ENCODE measurements around the gene DNM1. TPM values are rescaled to one million over a fixed set of nuclear protein-coding genes. Genes with fewer than 3 reads are reported as not detected.
A peak's percentile ranks its signal among the peaks of the same experiment; 100 is the strongest.
"Not testable (repeated sequence)": the region's sequence is repeated elsewhere in the genome, so short reads cannot be mapped to it uniquely, and the experiment has no call there.

DNM1 gene
- total and polyA plus RNA-seq, 2 experiments from 2014 or later: 14.4 to 37.2 TPM

DNA sequence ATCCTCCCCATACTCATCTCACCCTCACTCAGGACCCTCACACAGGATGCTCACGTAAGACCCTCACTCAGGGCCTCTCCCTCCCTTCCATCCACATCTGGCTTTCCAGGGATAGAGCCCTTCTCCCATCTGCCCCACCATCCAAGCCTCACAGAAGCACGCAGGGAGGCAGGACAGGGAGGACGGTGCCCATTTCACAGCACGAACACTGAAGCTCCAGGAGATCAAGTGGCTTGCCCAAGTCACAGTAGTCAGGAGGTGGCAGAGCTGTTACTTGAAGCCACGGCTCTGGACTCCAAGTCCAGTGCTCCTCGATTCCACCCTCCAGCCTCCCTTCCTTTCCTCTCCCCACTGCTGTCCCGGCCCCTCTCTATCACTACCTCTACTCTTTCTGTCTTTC is 21.7 kb downstream of the DNM1 start:
- H3K4me3 ChIP-seq: no peak overlapping the region
- no peaks in the 10 kb centered on the region for H3K4me1 ChIP-seq (ENCODE audit: insufficient read depth)
- H3K9me3 ChIP-seq (ENCODE audit: low read depth): no peaks in the 10 kb centered on the region
- H2AFZ ChIP-seq: no peak overlapping the region
- TF ChIP-seq EZH2phosphoT487 (IDR thresholded peaks at IDR 0.05; ENCODE audit: low read depth, severe bottlenecking, unreplicated experiment) (no peak), EZH2 (IDR thresholded peaks at IDR 0.05; ENCODE audit: borderline replicate concordance) (no peak)
- TF ChIP-seq, protein P1, sequence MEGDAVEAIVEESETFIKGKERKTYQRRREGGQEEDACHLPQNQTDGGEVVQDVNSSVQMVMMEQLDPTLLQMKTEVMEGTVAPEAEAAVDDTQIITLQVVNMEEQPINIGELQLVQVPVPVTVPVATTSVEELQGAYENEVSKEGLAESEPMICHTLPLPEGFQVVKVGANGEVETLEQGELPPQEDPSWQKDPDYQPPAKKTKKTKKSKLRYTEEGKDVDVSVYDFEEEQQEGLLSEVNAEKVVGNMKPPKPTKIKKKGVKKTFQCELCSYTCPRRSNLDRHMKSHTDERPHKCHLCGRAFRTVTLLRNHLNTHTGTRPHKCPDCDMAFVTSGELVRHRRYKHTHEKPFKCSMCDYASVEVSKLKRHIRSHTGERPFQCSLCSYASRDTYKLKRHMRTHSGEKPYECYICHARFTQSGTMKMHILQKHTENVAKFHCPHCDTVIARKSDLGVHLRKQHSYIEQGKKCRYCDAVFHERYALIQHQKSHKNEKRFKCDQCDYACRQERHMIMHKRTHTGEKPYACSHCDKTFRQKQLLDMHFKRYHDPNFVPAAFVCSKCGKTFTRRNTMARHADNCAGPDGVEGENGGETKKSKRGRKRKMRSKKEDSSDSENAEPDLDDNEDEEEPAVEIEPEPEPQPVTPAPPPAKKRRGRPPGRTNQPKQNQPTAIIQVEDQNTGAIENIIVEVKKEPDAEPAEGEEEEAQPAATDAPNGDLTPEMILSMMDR (IDR thresholded peaks at IDR 0.05; ENCODE audit: poor library complexity): no peak
- no peaks in the 10 kb centered on the region for H3K27me3 ChIP-seq
- WGBS (ENCODE audit: low lambda C conversion rate, missing lambda C conversion rate): 97% methylated on average over 7 of the region's 7 CpGs
- H3K36me3 ChIP-seq (replicated peaks; ENCODE audit: insufficient read depth, low read depth): no peaks in the 10 kb centered on the region
- peak; percentile 1 for DNase-seq (ENCODE audit: low spot score)
- no peaks in the 10 kb centered on the region for H3K9me2 ChIP-seq (replicated peaks; ENCODE audit: insufficient read depth)
- no peak overlapping the region for H3K4me2 ChIP-seq
- no peaks in the 10 kb centered on the region for H3K79me2 ChIP-seq
- H3K27ac ChIP-seq: no peak overlapping the region
- no peaks in the 10 kb centered on the region for H4K20me1 ChIP-seq (ENCODE audit: insufficient read depth, poor library complexity, severe bottlenecking)

DNA sequence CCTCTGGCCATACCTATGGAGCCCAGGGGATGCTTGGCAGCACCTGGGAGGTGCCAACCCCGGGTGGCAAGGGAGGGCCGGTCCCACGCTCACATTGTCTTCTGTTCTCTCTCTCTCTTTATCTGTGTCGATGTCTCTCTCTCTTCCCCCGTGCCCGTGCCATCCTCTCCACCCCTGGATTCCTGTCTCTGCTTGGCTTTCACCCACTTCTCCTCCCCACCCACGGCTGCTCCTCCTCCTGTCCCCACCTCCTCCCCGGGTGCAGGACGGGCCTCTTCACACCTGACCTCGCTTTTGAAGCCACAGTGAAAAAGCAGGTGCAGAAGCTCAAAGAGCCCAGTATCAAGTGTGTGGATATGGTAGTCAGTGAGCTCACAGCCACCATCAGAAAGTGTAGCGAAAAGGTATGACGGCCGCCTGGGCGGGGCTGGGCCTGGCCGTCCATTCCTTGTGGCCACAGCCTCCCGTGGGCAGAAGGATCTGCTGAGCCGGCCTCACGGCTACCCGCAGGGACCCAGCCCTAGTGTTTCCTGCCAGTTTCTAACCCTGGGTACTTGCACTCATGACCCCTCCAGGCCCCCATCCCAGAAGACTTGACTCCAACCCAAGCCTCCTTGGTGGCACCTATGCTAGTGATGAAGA is 22.7 kb downstream of the DNM1 start:
- H4K20me1 ChIP-seq (ENCODE audit: insufficient read depth, poor library complexity, severe bottlenecking): no peaks in the 10 kb centered on the region
- H3K27me3 ChIP-seq: no peaks in the 10 kb centered on the region
- WGBS (ENCODE audit: low lambda C conversion rate, missing lambda C conversion rate): 93% methylated on average over 19 of the region's 19 CpGs
- H3K27ac ChIP-seq: no peak overlapping the region
- peak; percentile 2 for DNase-seq (ENCODE audit: low spot score)
- TF ChIP-seq EZH2 (IDR thresholded peaks at IDR 0.05; ENCODE audit: borderline replicate concordance) (no peak), EZH2phosphoT487 (IDR thresholded peaks at IDR 0.05; ENCODE audit: low read depth, severe bottlenecking, unreplicated experiment) (no peak)
- TF ChIP-seq, protein P1 (IDR thresholded peaks at IDR 0.05; ENCODE audit: poor library complexity): no peak
- no peak overlapping the region for H2AFZ ChIP-seq
- H3K9me2 ChIP-seq (replicated peaks; ENCODE audit: insufficient read depth): no peaks in the 10 kb centered on the region
- H3K36me3 ChIP-seq (replicated peaks; ENCODE audit: insufficient read depth, low read depth): no peaks in the 10 kb centered on the region
- H3K4me1 ChIP-seq (ENCODE audit: insufficient read depth): no peaks in the 10 kb centered on the region
- H3K9me3 ChIP-seq (ENCODE audit: low read depth): no peaks in the 10 kb centered on the region
- H3K79me2 ChIP-seq: no peaks in the 10 kb centered on the region
- H3K4me2 ChIP-seq: no peak overlapping the region
- no peak overlapping the region for H3K4me3 ChIP-seq

DNA sequence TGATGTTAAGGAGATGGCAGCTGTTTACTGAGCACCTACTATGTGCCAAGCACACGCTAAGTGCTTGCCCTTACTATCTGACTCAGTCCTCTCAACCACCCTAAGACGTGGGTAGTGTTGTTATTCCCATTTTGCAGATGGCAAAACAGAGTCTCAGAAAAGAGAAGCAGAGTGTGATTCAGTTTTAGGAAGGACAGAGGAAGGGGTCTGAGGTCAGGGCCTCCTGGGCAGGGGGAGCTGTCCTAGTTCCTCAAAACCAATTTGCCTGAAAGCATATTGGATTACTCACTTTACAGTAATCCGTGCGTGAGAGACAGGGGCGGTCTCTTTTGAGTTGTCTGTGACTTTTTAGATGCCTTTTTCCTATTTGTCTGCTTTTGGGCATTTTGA is 23.2 kb downstream of the DNM1 start:
- Histone ChIP-seq H3K9me2 (replicated peaks; ENCODE audit: insufficient read depth) (no peaks in the 10 kb centered on the region), H3K27ac (no peak overlapping the region), H3K4me2 (no peak overlapping the region), H4K20me1 (ENCODE audit: insufficient read depth, poor library complexity, severe bottlenecking) (no peaks in the 10 kb centered on the region), H2AFZ (no peak overlapping the region), H3K36me3 (replicated peaks; ENCODE audit: insufficient read depth, low read depth) (no peaks in the 10 kb centered on the region), H3K79me2 (no peaks in the 10 kb centered on the region), H3K4me1 (ENCODE audit: insufficient read depth) (no peaks in the 10 kb centered on the region), H3K9me3 (ENCODE audit: low read depth) (no peaks in the 10 kb centered on the region), H3K27me3 (no peaks in the 10 kb centered on the region), H3K4me3 (no peak overlapping the region)
- TF ChIP-seq, protein P1 (IDR thresholded peaks at IDR 0.05; ENCODE audit: poor library complexity): no peak
- no peak for TF ChIP-seq EZH2 (IDR thresholded peaks at IDR 0.05; ENCODE audit: borderline replicate concordance)
- TF ChIP-seq EZH2phosphoT487 (IDR thresholded peaks at IDR 0.05; ENCODE audit: low read depth, severe bottlenecking, unreplicated experiment): no peak
- DNase-seq (ENCODE audit: low spot score): no peak
- 88% methylated on average over 5 of the region's 5 CpGs for WGBS (ENCODE audit: low lambda C conversion rate, missing lambda C conversion rate)

DNA sequence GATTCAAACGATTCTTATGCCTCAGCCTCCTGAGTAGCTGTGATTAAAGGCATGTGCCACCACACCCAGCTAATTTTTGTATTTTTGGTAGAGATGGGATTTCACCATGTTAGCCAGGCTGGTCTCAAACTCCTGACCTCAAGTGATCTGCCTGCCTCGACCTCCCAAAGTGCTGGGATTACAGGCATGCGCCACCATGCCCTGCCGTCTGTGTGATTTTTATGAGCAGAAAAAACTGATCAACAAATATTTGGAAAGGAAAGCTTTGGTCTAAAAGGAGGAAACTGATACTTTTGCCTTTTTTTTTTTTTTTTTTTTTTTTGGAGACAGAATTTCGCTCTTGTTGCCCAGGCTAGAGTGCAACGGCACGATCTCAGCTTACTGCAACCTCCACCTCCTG is 27.7 kb downstream of the DNM1 start:
- H3K4me3 ChIP-seq, H2AFZ ChIP-seq: not testable (repeated sequence)

More for the DNA sequence above, 27.7 kb downstream of the DNM1 start:
- not testable (repeated sequence) for H4K20me1 ChIP-seq (ENCODE audit: insufficient read depth, poor library complexity, severe bottlenecking); H3K36me3 ChIP-seq (replicated peaks; ENCODE audit: insufficient read depth, low read depth); H3K79me2 ChIP-seq; H3K9me3 ChIP-seq (ENCODE audit: low read depth); H3K4me2 ChIP-seq; H3K9me2 ChIP-seq (replicated peaks; ENCODE audit: insufficient read depth); H3K27ac ChIP-seq; H3K27me3 ChIP-seq; H3K4me1 ChIP-seq (ENCODE audit: insufficient read depth); DNase-seq (ENCODE audit: low spot score)
- WGBS (ENCODE audit: low lambda C conversion rate, missing lambda C conversion rate): 95% methylated on average over 7 of the region's 7 CpGs
